ENCODE data around the gene RASL10B. TPM values are rescaled to one million over a fixed set of nuclear protein-coding genes. Genes with fewer than 3 reads are reported as not detected.
A peak's percentile ranks its signal among the peaks of the same experiment; 100 is the strongest.
"Not testable (repeated sequence)": the region's sequence is repeated elsewhere in the genome, so short reads cannot be mapped to it uniquely, and the experiment has no call there.

RASL10B gene
- total and polyA plus RNA-seq, 2 experiments from 2014 or later, result 0.11 to 0.54 TPM

- Histone ChIP-seq H2AFZ (no peak overlapping the region), H3K79me2 (ENCODE audit: insufficient read depth) (no peaks in the 10 kb centered on the region), H3K9me2 (ENCODE audit: insufficient read depth) (no peaks in the 10 kb centered on the region), H3K4me1 (ENCODE audit: insufficient read depth) (peaks cover 9% of the 10 kb centered on the region), H3K27me3 (replicated peaks; ENCODE audit: insufficient read depth) (no peaks in the 10 kb centered on the region; the same call in 1 of the 2 replicates), H3K9me3 (ENCODE audit: low read depth) (no peaks in the 10 kb centered on the region), H3K27ac (no peak overlapping the region), H3K4me3 (no peak overlapping the region), H3K4me2 (ENCODE audit: unreplicated experiment) (no peak overlapping the region), H4K20me1 (ENCODE audit: insufficient read depth) (no peaks in the 10 kb centered on the region), H3F3A (ENCODE audit: insufficient read depth) (no peaks in the 10 kb centered on the region), H3K36me3 (ENCODE audit: low read depth) (no peaks in the 10 kb centered on the region), H3K9ac (no peak overlapping the region)
- in situ Hi-C loops (cut with MboI), result no loop called here
- no peak for TF ChIP-seq EZH2phosphoT487 (IDR thresholded peaks at IDR 0.05; ENCODE audit: insufficient read depth, low read depth)
- TF ChIP-seq EZH2 (IDR thresholded peaks at IDR 0.05; ENCODE audit: insufficient read depth, poor library complexity, severe bottlenecking), result no peak
- no peak for DNase-seq
- 76 to 82% methylated on average over 6 of the region's 6 CpGs for WGBS, 2 experiments (ENCODE audit: low coverage in 1 of 2, low lambda C conversion rate in 2 of 2, missing lambda C conversion rate in 2 of 2)
Observed at GRCh38 chr17:35748979-35749378, 17.5 kb downstream of the RASL10B start.

GRCh38 chr17:35749560-35750412 is 18.3 kb downstream of the RASL10B start:
- Histone ChIP-seq H3K9me3 (ENCODE audit: low read depth) (no peaks in the 10 kb centered on the region), H3K4me2 (ENCODE audit: unreplicated experiment) (peak overlapping the region; percentile 56), H4K20me1 (ENCODE audit: insufficient read depth) (no peaks in the 10 kb centered on the region), H2AFZ (peak overlapping the region; percentile 62), H3F3A (ENCODE audit: insufficient read depth) (no peaks in the 10 kb centered on the region), H3K79me2 (ENCODE audit: insufficient read depth) (no peaks in the 10 kb centered on the region), H3K9ac (no peak overlapping the region), H3K9me2 (ENCODE audit: insufficient read depth) (no peaks in the 10 kb centered on the region), H3K27ac (no peak overlapping the region), H3K36me3 (ENCODE audit: low read depth) (no peaks in the 10 kb centered on the region), H3K4me1 (ENCODE audit: insufficient read depth) (peaks cover 9% of the 10 kb centered on the region), H3K27me3 (replicated peaks; ENCODE audit: insufficient read depth) (no peaks in the 10 kb centered on the region; the same call in 1 of the 2 replicates), H3K4me3 (peak overlapping the region; percentile 51)
- peak; percentile 69 for DNase-seq
- in situ Hi-C loops (cut with MboI), result no loop called here
- TF ChIP-seq EZH2 (IDR thresholded peaks at IDR 0.05; ENCODE audit: insufficient read depth, poor library complexity, severe bottlenecking) (no peak), EZH2phosphoT487 (IDR thresholded peaks at IDR 0.05; ENCODE audit: insufficient read depth, low read depth) (no peak)
- WGBS, 2 experiments (ENCODE audit: low coverage in 1 of 2, low lambda C conversion rate in 2 of 2, missing lambda C conversion rate in 2 of 2), result 4 to 7% methylated on average over 23 to 32 of the region's 35 CpGs

- Histone ChIP-seq H2AFZ (peak overlapping the region; percentile 62), H3K4me2 (ENCODE audit: unreplicated experiment) (no peak overlapping the region), H3K4me1 (ENCODE audit: insufficient read depth) (peaks cover 9% of the 10 kb centered on the region), H3K9me3 (ENCODE audit: low read depth) (no peaks in the 10 kb centered on the region), H4K20me1 (ENCODE audit: insufficient read depth) (no peaks in the 10 kb centered on the region), H3K9ac (no peak overlapping the region), H3K9me2 (ENCODE audit: insufficient read depth) (no peaks in the 10 kb centered on the region), H3K4me3 (peak overlapping the region; percentile 51), H3K27me3 (replicated peaks; ENCODE audit: insufficient read depth) (no peaks in the 10 kb centered on the region; the same call in 1 of the 2 replicates), H3K36me3 (ENCODE audit: low read depth) (no peaks in the 10 kb centered on the region), H3F3A (ENCODE audit: insufficient read depth) (no peaks in the 10 kb centered on the region), H3K79me2 (ENCODE audit: insufficient read depth) (no peaks in the 10 kb centered on the region), H3K27ac (no peak overlapping the region)
- TF ChIP-seq EZH2phosphoT487 (IDR thresholded peaks at IDR 0.05; ENCODE audit: insufficient read depth, low read depth) (no peak), EZH2 (IDR thresholded peaks at IDR 0.05; ENCODE audit: insufficient read depth, poor library complexity, severe bottlenecking) (no peak)
- in situ Hi-C loops (cut with MboI), result no loop called here
- no peak for DNase-seq
- 68 to 70% methylated on average over 10 of the region's 10 CpGs for WGBS, 2 experiments (ENCODE audit: low coverage in 1 of 2, low lambda C conversion rate in 2 of 2, missing lambda C conversion rate in 2 of 2)
Observed at GRCh38 chr17:35750526-35751395, 19.3 kb downstream of the RASL10B start.

- H2AFZ ChIP-seq; H3K4me1 ChIP-seq (ENCODE audit: insufficient read depth); H4K20me1 ChIP-seq (ENCODE audit: insufficient read depth); H3K27me3 ChIP-seq (replicated peaks; ENCODE audit: insufficient read depth); H3K9me2 ChIP-seq (ENCODE audit: insufficient read depth); H3K36me3 ChIP-seq (ENCODE audit: low read depth); H3K4me2 ChIP-seq (ENCODE audit: unreplicated experiment); H3K27ac ChIP-seq; H3K9me3 ChIP-seq (ENCODE audit: low read depth); H3K79me2 ChIP-seq (ENCODE audit: insufficient read depth); in situ Hi-C loops (cut with MboI); H3F3A ChIP-seq (ENCODE audit: insufficient read depth); H3K4me3 ChIP-seq; H3K9ac ChIP-seq: not testable (repeated sequence)
- 64 to 82% methylated on average over 2 to 4 of the region's 4 CpGs for WGBS, 2 experiments (ENCODE audit: low coverage in 1 of 2, low lambda C conversion rate in 2 of 2, missing lambda C conversion rate in 2 of 2)
- DNase-seq, result peak; percentile 53
Observed at GRCh38 chr17:35751541-35751940, 20.1 kb downstream of the RASL10B start.
